Measurements from ENCODE around the gene CFDP1.
"Not testable (repeated sequence)": the region's sequence is repeated elsewhere in the genome, so short reads cannot be mapped to it uniquely, and the experiment has no call there.

Gene CFDP1

DNA sequence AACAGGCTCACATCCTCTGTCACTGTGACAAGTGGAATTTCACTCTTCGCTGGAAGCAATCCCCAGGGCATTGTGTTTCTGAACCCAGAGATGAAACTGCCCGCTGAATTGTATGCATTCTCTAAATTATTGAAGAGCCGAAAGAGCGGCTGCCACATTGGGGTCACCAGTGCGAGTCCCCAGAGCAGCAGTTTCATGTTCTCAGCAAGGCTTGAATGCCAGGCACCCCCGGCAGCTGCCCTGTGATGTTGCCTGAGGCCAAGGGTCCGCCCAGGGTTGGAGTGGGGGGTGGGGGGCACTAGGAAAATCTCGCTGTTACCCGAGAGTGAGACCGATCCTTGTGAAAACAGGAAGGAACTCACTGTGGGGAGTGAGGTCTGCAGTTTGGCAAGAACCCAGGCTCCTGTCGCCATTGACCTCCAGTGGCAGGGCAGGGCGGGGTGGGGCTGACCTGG lies 161.2 kb downstream of the CFDP1 start:
- in situ Hi-C loops (cut with HindIII; ENCODE audit: low sequenced_read_pairs), result no loop called here

DNA sequence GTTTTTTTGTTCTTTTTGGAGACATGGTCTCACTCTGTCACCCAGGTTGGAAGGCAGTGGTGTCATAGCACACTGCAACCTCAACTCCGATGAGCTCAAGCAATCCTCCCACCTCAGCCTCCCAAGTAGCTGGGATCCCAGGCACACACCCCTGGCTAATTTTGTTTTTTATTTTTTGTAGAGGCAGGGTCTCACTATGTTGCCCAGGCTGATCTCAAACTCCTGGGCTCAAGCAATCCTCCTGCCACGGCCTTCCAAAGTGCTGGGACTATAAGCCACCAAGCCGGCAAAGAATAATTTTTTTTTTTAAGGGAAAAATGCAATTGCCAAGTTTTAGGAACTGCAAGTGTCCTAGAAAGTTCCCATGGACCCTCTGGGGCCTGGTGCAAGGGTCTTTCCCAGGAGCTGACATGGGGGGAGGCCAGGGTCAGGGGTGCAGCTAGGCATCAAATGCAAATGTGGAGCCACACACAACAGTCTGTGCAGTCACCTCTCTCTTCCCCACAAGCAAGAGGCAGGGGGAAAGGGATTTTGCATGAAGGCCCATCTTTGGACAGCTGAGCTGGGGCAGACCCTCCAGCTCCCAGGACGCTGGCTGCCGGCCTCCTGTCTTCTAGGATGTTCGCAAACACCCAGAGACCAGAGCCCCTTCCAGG lies 161.7 kb downstream of the CFDP1 start:
- in situ Hi-C loops (cut with HindIII; ENCODE audit: low sequenced_read_pairs), result no loop called here

DNA sequence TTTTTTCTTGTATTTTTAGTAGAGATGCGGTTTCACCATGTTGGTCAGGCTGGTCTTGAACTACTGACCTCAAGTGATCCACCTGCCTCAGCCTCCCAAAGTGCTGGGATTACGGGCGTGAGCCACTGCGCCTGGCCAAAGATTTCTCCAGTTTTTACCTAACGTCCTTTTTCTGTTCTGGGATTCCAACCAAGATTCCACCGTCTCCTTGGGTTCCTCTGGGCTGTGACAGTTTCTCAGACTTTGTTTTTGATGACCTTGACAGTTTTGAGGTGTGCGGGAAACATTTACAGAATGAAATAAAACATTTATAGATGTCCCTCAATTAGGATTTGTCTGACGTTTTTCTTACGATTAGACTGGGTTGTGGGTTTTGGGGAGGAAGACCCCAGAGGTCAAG lies 163.9 kb downstream of the CFDP1 start:
- in situ Hi-C loops (cut with HindIII; ENCODE audit: low sequenced_read_pairs), result not testable (repeated sequence)

- in situ Hi-C loops (cut with HindIII; ENCODE audit: low sequenced_read_pairs), result no loop called here
These were observed 165.6 kb downstream of the CFDP1 start for GRCh38 chr16:75267631-75268264.

- in situ Hi-C loops (cut with HindIII; ENCODE audit: low sequenced_read_pairs), result no loop called here
These were observed 166.3 kb downstream of the CFDP1 start for GRCh38 chr16:75266738-75267630.

- in situ Hi-C loops (cut with HindIII; ENCODE audit: low sequenced_read_pairs), result no loop called here
These were observed 167.2 kb downstream of the CFDP1 start for GRCh38 chr16:75265911-75266701.

DNA sequence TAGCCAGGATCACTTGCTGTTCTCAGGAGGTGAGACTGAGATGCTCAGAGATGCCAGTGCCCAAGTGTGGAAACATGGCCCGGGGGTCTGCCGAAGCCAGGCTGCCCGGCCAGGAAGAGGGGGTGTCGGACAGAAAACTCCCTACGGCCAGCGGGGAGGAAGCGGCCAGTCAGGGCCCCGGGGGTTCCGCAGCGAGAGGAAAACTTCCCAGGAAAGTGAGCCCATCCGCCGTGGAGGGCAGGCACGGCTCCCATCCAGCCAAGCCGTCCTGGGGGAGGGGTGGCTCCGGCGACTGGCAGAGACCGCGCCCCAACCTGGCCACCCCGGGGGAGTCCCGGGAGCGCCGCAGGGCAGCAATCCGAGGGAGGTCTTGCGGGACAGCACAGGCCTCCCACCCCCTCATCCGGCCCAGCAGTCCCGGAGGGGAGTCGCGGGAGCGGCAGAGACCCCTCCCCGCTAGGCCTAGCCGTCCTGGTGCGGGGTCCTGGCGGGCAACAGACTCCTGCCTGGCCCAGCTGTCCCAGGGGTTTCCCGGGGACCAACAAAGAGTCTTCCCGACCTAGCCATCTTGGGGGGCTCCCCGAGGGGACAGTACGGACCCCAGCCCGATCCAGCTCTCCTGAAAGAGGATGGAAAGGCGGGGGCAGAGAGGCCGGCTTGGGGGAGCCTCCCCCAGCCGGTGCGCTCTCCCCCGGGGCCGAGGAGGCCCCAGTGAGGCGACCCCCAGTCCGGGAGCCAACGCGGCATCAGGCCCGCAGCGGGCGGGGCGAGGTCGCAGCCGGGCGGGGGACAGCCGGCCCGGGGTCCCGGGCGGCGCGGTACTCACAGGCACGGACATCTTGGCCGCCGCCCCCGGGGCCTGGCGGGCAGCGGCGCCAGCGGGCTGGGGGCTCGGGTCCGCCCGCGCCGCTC lies 168.0 kb downstream of the CFDP1 start:
- in situ Hi-C loops (cut with HindIII; ENCODE audit: low sequenced_read_pairs), result no loop called here

DNA sequence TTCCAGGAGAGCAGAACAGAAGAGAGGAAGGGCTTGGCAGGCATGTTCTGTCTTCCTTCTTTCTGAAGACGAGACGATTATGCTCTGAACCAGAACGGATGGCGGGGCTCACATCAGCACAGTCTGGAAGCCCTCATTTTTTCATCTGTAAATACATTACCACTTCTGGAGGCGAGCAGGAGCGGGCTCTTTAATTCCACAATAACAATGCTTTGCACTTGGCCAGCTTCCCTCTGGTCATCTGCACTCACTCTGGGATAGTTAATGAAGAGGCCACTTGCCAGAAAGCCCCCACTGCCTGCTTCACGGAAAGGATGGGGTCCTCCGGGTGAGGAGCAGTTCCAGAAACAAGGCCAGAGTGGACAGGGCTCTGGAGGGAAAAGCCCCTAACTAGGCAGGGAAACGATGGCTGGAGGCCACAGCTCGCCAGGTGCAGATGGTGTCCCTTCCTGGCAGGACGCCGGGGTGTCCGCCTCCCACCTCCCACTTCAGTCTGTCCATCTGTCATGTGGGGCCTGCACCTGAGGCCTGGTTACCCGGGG lies 168.8 kb downstream of the CFDP1 start:
- in situ Hi-C loops (cut with HindIII; ENCODE audit: low sequenced_read_pairs), result no loop called here

DNA sequence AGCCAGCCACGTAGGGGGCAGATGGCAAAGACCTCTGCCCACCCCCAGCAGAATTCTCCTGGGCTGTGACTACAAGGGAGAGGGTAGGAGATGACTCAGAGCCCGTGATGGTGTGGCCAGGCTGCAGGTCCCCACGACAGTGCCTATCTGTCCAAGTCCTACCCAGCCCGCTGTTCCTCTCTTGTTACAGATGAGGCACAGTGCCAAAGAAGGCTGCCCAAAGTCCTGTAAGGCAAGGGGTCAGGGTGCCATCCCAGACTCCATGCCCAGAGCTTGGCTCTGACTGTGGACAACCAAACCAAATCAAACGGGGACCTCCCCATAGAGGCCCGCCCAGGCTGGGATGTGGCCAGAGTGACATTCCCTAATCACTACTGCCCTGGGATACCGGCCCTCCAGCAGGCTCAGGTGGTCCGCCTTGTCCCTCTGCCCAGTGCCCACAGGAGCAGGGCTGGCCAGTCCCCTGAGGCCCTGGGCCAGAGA lies 169.3 kb downstream of the CFDP1 start:
- in situ Hi-C loops (cut with HindIII; ENCODE audit: low sequenced_read_pairs), result no loop called here

- in situ Hi-C loops (cut with HindIII; ENCODE audit: low sequenced_read_pairs), result no loop called here
These were observed 169.9 kb downstream of the CFDP1 start for GRCh38 chr16:75263291-75263962.

- in situ Hi-C loops (cut with HindIII; ENCODE audit: low sequenced_read_pairs), result no loop called here
These were observed 170.5 kb downstream of the CFDP1 start for GRCh38 chr16:75262800-75263127.

DNA sequence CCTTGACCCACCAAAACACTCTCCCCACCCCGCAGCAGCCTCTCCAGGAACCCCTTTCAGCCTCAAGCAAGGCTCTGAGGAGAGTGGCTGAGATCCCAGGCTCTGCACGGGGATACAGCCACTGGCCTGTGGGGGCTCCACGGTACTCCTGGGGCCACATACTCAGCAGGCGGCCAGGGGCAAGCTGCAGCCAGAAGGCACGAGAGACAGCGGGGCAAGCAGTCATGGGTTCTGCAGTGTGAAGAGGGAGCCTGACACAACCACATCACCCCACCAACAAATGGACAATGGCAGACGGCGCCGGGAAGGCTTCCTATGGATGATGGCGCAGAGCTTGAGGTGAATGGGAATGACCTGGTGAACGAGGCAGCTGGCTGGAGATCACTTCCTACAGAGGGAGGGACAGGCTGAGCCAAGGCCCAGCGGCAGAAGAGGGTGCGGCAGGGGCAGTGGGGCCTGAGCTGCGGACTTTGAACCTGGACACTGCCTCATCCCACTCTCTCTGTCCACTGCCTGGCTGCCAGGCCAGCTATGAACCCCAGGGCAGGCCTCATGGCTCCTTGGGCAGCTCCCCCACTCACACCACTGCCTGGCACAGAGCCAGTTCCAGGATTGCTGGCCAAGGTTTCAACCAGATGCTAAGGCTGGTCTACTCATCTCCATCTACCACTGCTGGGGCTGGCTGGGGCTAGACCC lies 171.1 kb downstream of the CFDP1 start:
- in situ Hi-C loops (cut with HindIII; ENCODE audit: low sequenced_read_pairs), result no loop called here

DNA sequence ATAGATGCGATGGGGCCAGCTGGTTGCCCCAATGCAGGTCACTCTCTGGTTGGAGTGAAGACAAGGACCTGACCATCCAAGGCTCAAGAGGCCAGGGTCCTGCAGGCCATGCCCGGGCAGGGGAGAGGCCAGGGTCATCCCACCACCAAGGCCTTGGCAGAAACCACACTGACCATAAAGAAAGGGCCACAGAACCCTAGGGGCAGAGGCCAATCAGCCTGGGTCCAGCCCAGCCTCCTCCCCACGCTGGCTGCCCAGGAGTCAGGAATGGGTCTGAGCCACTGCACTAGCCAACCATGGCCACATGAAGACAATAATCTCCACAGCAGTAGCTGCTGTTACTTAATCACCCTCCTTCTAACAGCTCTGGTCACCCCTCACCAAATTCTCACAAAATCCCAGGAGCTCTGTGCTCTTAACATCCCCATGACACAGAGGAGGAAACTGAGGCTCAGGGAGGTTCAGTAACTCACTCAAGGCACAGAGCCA lies 171.7 kb downstream of the CFDP1 start:
- in situ Hi-C loops (cut with HindIII; ENCODE audit: low sequenced_read_pairs), result no loop called here

GRCh38 chr16:75260851-75261589 lies 172.3 kb downstream of the CFDP1 start:
- in situ Hi-C loops (cut with HindIII; ENCODE audit: low sequenced_read_pairs), result no loop called here

- in situ Hi-C loops (cut with HindIII; ENCODE audit: low sequenced_read_pairs), result no loop called here
These were observed 174.5 kb downstream of the CFDP1 start for GRCh38 chr16:75258807-75259141.

- in situ Hi-C loops (cut with HindIII; ENCODE audit: low sequenced_read_pairs), result no loop called here
These were observed 175.2 kb downstream of the CFDP1 start for GRCh38 chr16:75257886-75258806.

Data from DLD1 (cell line).